Upper lobe of left lung (tissue), 6 donors: ENCODE measurements around the gene BAG5. TPM values are rescaled to one million over a fixed set of nuclear protein-coding genes. Genes with fewer than 3 reads are reported as not detected.
A peak's percentile ranks its signal among the peaks of the same experiment; 100 is the strongest.

Source experiments
- ATAC-seq, 2 donors: fragments of 200-7000 bp; cut with Tn5 transposase; one replicate each; pipeline ENCODE4 v1.9.1; 2022; ENCODE audit warnings: mild to moderate bottlenecking in 2 of 2, moderate library complexity in 2 of 2; ENCODE audit not compliant: low FRiP score in 2 of 2
- DNase-seq, 2 donors: peaks; one replicate each; pipeline ENCODE4 v3.0.0-alpha.2; 2019 to 2020
- H3K27ac ChIP-seq, 4 donors: fragments of 200-600 bp; sonication (generic); one replicate each; pipeline ENCODE4 v1.5.1; 2016 to 2019
- H3K27me3 ChIP-seq, 4 donors: fragments of 200-600 bp; sonication (generic); one replicate each; pipeline ENCODE4 v1.5.1; 2017 to 2019
- H3K36me3 ChIP-seq, 4 donors: fragments of 200-600 bp; sonication (generic); one replicate each; pipeline ENCODE4 v1.5.1; 2016 to 2019
- H3K4me1 ChIP-seq, 4 donors: fragments of 200-600 bp; sonication (generic); one replicate each; pipeline ENCODE4 v1.5.1; 2018 to 2019
- H3K4me3 ChIP-seq, 4 donors: fragments of 200-600 bp; sonication (generic); one replicate each; pipeline ENCODE4 v1.5.1; 2017 to 2019; ENCODE audit warnings: mild to moderate bottlenecking in 2 of 4, moderate library complexity in 1 of 4
- H3K9me3 ChIP-seq, 4 donors: fragments of 200-600 bp; sonication (generic); one replicate each; pipeline ENCODE4 v1.5.1; 2018 to 2019
- EP300 ChIP-seq, 4 donors: sonication (generic); formaldehyde crosslinking; IDR thresholded peaks; one replicate each; pipeline ENCODE4 v1.5.1; 2017; ENCODE audit warnings: antibody characterized with exemption in 4 of 4, control low read depth in 2 of 4
- POLR2A ChIP-seq, 4 donors: fragments of 450-650 bp; IDR thresholded peaks; one replicate each; pipeline ENCODE4 v1.5.1; 2016 to 2017; ENCODE audit warnings: antibody characterized with exemption in 4 of 4, mild to moderate bottlenecking in 2 of 4
- POLR2AphosphoS5 ChIP-seq, 2 donors: sonication (generic); formaldehyde crosslinking; IDR thresholded peaks; one replicate each; pipeline ENCODE4 v1.5.1; 2017; ENCODE audit warnings: antibody characterized with exemption in 2 of 2
- WGBS, 2 donors: methylation state at CpG; one replicate each; pipeline ENCODE4 v1.1.5; 2017 to 2018; 5-methylcytosine and 5-hydroxymethylcytosine counted together
- total RNA-seq, 6 donors: library from RNA; depleted of rRNA in 4 of 6; stranded (reverse); fragments of >200 nt in 4 of 6; gene quantifications; one replicate each; pipeline versions ENCODE4 v1.1.0 to v1.2.1, GENCODE V29; 2016 to 2021
- TF ChIP-seq, protein P1 (sequence below), 6 experiments: fragments of 450-650 bp in 4 of 6; fragments of 200-600 bp in 2 of 6; sonication (generic) in 2 of 6; IDR thresholded peaks; one replicate each; pipeline ENCODE4 v1.5.1; 2016 to 2019; ENCODE audit warnings: antibody characterized with exemption in 6 of 6
- donor health status: DM: no; HTN: no; CAD: no; lungs with moderate emphysema.
- donor health status: DM: no; HTN: yes; CAD: no; lungs with severe emphysema.

BAG5 gene
- total RNA-seq, 6 donors from 2014 or later, result 12.6 to 36.9 (median 27.1) TPM

DNA sequence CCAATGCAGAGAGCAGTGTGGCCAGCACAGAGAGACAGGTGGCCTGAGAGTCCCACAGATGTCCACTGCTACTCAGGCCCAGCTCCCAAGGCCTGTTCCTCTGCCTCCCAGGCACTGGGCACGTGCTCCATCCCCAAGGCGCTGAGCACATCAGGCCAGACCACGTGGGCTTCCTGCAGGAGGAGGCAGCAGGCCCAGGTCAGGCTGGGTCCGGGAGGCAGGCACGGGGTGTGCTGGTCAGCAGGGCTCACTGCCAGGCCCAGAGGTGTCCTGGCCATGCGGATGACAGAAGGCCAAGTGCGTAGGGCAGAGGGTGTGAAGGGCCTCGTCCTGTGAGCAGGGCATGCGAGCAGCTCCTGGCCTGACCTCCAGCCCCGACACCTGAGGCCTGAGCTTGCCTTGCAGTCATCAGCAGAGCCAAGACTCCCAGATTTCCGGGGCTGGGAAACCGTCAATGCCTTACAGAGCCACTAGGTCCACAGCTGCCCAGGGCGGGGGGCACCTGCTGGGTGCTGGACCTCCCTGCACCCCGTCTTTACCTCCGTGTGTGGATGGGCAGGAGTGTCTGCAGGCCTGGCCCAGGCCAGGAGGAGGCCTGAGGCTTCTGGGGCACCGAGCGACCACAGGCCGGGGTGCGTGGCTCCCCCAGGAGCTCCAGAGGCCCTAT lies 18.6 kb downstream of the BAG5 start:
- no peak for ATAC-seq
- 45 to 70% methylated on average over 2 to 17 of the region's 19 CpGs for WGBS, 2 donors
- Histone ChIP-seq H3K27me3 (no peaks in the 10 kb centered on the region), H3K9me3 (no peaks in the 10 kb centered on the region), H3K4me1 (peaks cover 46 to 67% (median 51%) of the 10 kb centered on the region in 4 donors), H3K36me3 (no peaks in the 10 kb centered on the region), H3K4me3 (no peak overlapping the region), H3K27ac (peak overlapping the region in 1 of 4 donors; percentile 87)
- peak in 1 of 2 donors; percentile 74 for DNase-seq
- TF ChIP-seq POLR2AphosphoS5 (IDR thresholded peaks at IDR 0.05), result no peak
- TF ChIP-seq, protein P1, sequence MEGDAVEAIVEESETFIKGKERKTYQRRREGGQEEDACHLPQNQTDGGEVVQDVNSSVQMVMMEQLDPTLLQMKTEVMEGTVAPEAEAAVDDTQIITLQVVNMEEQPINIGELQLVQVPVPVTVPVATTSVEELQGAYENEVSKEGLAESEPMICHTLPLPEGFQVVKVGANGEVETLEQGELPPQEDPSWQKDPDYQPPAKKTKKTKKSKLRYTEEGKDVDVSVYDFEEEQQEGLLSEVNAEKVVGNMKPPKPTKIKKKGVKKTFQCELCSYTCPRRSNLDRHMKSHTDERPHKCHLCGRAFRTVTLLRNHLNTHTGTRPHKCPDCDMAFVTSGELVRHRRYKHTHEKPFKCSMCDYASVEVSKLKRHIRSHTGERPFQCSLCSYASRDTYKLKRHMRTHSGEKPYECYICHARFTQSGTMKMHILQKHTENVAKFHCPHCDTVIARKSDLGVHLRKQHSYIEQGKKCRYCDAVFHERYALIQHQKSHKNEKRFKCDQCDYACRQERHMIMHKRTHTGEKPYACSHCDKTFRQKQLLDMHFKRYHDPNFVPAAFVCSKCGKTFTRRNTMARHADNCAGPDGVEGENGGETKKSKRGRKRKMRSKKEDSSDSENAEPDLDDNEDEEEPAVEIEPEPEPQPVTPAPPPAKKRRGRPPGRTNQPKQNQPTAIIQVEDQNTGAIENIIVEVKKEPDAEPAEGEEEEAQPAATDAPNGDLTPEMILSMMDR (IDR thresholded peaks at IDR 0.05), result no peak
- no peak for TF ChIP-seq EP300 (IDR thresholded peaks at IDR 0.05)
- TF ChIP-seq POLR2A (IDR thresholded peaks at IDR 0.05), result no peak

DNA sequence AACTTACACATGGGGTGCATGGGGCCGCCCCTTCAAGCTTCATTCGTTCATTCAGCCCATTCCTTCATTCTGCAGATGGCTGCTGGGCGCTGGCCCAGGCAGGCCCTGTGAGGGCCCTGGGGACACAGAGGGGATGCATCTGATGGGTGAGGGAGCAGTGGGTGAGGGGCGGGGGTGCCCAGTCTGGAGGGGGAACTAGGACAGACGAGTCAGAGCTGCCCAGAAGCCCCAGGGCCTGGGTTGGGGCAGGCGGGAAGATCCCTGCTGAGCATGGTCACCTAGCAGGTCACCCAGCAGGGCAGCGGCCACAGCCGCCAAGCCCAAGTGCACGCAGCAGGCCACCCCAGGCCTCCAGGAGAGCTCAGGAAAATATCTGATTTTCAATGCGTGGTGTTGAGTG lies 19.3 kb downstream of the BAG5 start:
- TF ChIP-seq, protein P1 (IDR thresholded peaks at IDR 0.05), result no peak
- TF ChIP-seq POLR2AphosphoS5 (IDR thresholded peaks at IDR 0.05) (no peak), EP300 (IDR thresholded peaks at IDR 0.05) (no peak), POLR2A (IDR thresholded peaks at IDR 0.05) (no peak)
- H3K27me3 ChIP-seq, result no peaks in the 10 kb centered on the region
- DNase-seq (peak in 1 of 2 donors; percentile 75), ATAC-seq (no peak)
- H3K4me3 ChIP-seq, result no peak overlapping the region
- WGBS, 2 donors, result 74 to 81% methylated on average over 7 to 9 of the region's 10 CpGs
- H3K36me3 ChIP-seq, result no peaks in the 10 kb centered on the region
- peak overlapping the region; percentile 84 to 91 (median 88) for H3K27ac ChIP-seq
- H3K9me3 ChIP-seq, result no peaks in the 10 kb centered on the region
- peaks cover 49 to 71% (median 54%) of the 10 kb centered on the region in 4 donors for H3K4me1 ChIP-seq

DNA sequence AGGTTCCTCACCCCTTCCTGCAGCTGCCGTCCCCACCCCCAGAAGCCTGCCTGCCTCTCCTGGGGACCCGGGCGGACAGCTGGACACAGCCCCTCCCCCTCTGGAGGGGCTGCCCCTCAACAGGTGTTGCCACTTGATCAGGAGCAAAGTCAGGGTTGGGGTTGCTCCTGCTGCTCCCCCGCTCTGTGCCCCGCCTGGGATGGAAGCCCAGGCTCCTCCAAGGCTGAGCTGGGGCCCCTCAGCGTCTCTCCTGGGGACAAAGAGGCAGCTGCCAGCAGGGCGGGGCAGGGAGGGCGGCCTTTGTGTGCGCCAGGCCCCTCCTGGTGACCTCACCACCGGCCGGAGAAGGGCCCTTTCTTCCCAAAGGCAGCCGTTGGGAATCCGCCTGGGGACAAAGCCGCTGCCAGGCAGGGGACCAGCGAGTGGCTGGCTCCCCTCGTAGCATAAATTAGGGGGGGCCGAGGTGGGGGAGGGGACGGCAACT lies 19.8 kb downstream of the BAG5 start:
- no peak for TF ChIP-seq EP300 (IDR thresholded peaks at IDR 0.05)
- TF ChIP-seq, protein P1 (IDR thresholded peaks at IDR 0.05), result no peak
- TF ChIP-seq POLR2AphosphoS5 (IDR thresholded peaks at IDR 0.05), result no peak
- TF ChIP-seq POLR2A (IDR thresholded peaks at IDR 0.05), result no peak
- 11 to 30% methylated on average over 5 to 18 of the region's 18 CpGs for WGBS, 2 donors

DNA sequence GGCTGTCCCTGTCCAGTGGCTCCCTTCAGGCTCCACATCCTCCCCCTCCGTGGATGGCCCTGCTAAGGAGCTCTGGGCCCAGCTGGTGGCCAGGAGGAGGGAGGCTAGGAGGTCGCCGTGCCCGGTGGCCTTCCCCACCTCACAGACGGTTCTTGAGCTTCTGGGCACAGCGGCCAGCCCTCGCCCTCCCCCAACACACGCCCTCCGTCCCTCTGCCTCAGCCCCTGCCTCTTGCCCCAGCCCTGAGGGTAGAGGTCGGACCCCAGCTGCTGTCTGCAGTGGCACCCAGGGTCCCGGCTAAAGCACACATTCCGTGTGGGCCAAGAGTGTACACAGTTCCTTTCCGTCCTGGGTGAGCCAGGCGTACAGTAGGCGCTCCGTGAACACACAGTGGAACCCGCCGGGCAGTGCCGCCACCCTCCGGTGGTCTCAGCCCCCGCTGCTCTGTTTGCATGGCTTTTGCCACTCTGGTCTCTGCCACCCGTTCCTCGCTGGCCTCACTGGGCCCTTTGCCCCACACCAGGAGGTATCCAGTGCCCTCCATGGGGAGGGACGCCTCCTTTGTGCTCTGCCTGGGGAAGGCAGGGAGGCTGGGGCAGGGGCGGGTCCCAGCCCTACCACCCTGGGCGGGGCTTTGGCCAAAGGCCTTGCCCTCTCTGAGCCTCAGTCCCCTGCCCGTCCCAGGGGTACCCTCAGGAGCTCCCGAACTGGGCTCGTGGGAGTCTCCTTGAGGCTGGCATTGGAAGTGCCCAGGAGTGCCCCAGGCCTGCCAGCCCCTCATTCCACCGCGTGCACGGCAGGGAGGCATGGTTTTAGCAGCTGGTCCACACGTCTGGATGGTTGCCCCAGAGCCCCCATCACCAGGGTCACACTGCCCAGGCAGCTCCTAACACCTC lies 20.5 kb downstream of the BAG5 start:
- H3K36me3 ChIP-seq, result no peaks in the 10 kb centered on the region
- H3K4me1 ChIP-seq, result peaks cover 49 to 70% (median 54%) of the 10 kb centered on the region in 4 donors
- no peak overlapping the region for H3K4me3 ChIP-seq
- H3K27me3 ChIP-seq, result no peaks in the 10 kb centered on the region
- peak overlapping the region; percentile 84 to 91 (median 88) for H3K27ac ChIP-seq
- peak; percentile 38 to 77 for DNase-seq
- 68 to 70% methylated on average over 15 to 22 of the region's 33 CpGs for WGBS, 2 donors
- no peak for TF ChIP-seq EP300 (IDR thresholded peaks at IDR 0.05)
- TF ChIP-seq, protein P1 (IDR thresholded peaks at IDR 0.05), result peak in 1 of 6 experiments; percentile 23
- no peak for TF ChIP-seq POLR2A (IDR thresholded peaks at IDR 0.05)
- H3K9me3 ChIP-seq, result no peaks in the 10 kb centered on the region
- no peak for ATAC-seq

More for the DNA sequence above, 19.8 kb downstream of the BAG5 start:
- DNase-seq, result peak; percentile 75 to 86
- ATAC-seq, result peak; percentile 13 to 25
- no peaks in the 10 kb centered on the region for H3K27me3 ChIP-seq
- H3K4me1 ChIP-seq, result peaks cover 49 to 71% (median 54%) of the 10 kb centered on the region in 4 donors
- H3K4me3 ChIP-seq, result no peak overlapping the region
- H3K27ac ChIP-seq, result peak overlapping the region; percentile 84 to 91 (median 88)
- H3K9me3 ChIP-seq, result no peaks in the 10 kb centered on the region
- H3K36me3 ChIP-seq, result no peaks in the 10 kb centered on the region
